GM18502 (cell line): ENCODE results near the gene XAB2.

Experiments
- ATAC-seq: cut with Tn5 transposase; IDR thresholded peaks from one replicate; pipeline ENCODE4 v1.9.1; 2021; ENCODE audit warnings: mild to moderate bottlenecking; ENCODE audit not compliant: unreplicated experiment, poor library complexity

Gene XAB2

GRCh38 chr19:7614859-7615741 is 14.2 kb downstream of the XAB2 start:
- no peak for ATAC-seq

- no peak for ATAC-seq
These were observed 16.8 kb downstream of the XAB2 start for GRCh38 chr19:7612282-7613274.

GRCh38 chr19:7611541-7612279 is 17.6 kb downstream of the XAB2 start:
- no peak for ATAC-seq

GRCh38 chr19:7610491-7611240 is 18.7 kb downstream of the XAB2 start:
- ATAC-seq: no peak

DNA sequence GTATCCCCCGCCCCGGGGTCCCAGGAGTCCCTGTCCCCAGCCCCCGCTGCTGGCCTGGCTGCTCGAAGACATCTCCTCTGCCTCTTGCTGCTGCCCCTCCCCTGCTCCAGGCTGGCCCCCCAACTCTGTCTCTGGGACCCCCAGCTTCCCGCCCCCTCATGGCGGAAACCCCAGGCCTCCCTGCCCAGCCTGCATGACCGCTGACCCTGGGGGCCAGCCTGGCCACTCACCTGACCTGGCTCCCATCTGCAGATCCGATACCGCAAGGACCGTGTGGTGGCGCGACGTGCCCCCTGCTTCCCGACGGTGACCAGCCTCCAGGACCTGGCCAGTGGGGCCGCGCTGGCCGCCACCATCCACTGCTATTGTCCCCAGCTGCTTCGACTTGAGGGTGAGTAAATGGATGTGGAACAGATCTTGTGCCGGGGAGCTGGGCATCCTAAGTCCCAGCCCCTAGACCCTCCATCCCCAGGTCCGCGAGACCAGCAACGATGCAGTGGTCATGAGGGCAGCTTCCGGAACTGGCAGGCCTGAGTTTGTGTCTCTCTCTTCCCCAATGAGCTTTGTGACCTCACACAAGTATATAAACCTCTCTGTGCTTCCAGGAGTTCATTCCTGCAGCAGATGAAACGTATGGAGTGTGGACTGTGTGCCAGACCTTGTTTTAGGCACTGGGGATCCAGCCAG is 21.3 kb downstream of the XAB2 start:
- no peak for ATAC-seq

DNA sequence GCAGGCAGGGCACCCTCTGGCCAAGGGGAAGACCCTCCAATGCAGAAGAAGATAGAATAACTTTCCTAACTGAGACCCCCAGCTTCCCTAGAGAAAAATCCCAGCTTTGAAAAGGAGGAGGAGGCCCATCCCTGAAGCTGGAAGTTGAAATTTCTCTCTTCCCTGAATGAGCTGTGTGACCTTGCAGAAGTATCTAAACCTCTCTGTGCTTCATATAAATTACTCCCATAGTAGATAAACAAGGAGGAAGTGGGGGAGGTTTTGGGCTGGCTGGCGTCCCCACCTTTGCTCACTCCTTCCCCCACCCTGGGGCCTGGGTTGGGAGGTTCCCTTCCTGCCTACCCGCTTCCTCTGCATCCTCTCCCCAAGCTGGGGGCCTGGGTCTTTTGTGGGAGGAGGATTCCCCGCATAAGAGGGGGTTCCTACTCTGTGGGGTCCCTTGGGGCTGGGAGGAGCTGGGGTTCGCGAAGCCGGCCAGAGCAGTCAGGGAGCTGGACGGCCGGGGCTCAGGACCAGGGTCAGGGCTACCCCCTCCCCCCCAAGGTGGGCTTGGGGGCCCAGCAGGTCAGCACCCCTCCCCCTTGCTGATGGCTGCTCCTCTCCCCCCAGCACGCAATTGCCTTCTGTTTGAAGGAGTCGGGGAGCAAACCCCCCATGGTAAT is 22.0 kb downstream of the XAB2 start:
- no peak for ATAC-seq

- no peak for ATAC-seq
These were observed 23.1 kb downstream of the XAB2 start for GRCh38 chr19:7606289-7606688.

DNA sequence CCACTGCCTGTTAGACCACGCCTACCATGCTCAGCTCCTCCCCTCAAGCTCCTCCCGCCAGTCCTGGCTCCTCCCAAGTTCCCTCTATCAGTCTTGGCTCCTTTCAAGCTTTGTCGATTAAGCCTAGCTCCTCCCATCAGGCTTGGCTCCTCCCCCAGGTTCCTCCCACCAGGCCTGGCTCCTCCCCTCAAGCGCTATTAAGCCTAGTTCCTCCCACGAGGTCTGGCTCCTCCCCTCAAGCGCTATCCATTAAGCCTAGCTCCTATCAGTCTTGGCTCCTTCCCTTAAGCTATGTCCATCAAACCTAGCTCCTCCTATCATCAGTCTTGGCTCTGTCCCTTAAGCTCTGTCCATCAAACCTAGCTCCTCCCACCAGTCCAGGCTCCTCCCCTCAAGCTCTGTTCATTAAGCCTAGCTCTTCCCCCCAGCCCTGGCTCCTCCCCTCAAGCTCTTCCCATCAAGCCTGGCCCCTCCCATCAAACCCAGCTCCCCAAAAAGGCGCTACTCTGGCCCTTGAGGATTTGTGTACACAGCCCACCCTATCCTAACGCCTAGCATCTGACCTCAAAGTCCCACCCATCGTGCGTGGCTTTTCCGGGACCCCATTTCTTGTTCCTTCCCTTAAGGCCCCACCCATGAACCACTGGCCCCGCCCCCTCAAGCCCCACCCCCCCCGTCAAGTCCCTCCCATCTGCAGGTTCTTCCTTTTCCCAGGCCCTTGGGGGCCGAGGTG is 23.7 kb downstream of the XAB2 start:
- no peak for ATAC-seq

- ATAC-seq: no peak
These were observed 25.4 kb downstream of the XAB2 start for GRCh38 chr19:7603919-7604318.

DNA sequence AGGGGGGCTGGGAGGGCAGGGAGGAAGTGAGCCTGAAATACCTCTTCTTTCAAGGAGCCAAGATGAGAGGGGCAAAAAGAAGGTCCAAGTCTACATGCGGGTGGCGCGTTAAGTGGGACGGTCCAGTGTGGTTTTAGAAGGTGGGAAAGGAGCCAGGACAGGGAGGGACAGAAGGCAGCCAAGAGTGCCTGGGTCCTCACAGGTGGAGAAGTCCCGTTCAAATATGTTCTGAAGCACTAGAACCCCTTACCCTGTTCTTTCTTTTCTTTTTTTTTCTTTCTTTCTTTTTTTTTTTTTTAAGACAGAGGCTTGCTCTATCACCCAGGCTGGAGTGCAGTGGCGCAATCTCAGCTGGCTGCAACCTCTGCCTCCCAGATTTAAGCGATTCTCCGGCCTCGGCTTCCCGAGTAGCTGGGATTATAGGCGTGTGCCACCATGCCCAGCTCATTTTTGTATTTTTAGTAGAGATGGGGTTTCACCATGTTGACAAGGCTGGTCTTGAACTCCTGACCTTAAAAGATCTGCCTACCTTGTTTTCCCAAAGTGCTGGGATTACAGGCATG is 26.3 kb downstream of the XAB2 start:
- no peak for ATAC-seq

DNA sequence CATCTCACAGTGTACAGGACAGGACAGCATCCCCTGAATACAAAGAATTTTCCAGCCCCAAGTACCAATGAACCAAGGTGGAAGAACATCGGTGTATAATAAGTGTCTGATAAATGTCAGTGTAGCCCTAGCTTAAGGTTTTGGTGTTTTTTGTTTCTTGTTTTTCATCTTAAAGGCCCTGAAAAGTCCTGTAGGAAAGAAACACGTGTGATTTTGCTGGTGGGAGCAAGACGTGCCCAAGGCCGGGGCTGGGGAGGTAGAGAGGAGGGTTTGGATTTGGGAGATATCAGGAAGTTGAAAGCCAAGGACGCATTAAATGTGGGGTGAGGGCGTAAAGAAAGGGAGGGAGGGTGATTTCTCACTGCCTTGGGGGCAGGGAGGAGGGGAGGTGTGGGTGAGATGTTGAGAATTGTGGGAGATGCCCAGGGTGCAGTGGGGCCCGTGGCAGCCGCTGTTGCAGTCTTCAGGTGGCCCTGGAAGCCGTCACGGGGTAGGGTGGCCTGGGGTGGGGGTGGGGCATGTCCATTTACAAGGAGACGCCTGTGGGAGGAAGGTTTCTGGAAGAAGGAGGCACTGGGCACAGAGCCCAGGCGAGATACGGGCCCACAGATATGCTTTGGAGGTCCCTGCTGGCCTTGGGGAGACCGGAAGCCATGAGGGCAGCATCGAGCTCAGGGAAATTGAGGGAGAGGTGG is 27.0 kb downstream of the XAB2 start:
- ATAC-seq: no peak

- ATAC-seq: no peak
These were observed 28.6 kb downstream of the XAB2 start for GRCh38 chr19:7600721-7601120.

DNA sequence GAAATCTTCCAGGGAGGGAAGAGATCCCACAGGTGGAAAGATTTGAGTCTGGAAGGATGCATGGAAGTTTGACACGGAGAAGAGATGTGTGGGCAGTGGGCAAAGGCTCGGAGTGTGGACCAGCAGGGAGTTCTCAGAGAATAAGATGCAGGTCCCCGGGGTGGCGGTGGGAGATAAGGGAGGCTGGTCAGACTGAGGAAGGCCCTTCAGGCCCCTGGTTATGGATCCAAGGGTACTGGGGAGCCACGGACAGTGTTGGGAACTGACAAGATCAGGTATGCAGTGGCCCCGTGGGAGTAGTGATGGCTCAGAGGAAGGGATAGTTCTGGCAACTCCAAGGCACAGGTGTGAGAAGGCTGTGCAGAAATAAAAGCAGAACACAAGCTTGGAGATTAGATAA is 31.2 kb downstream of the XAB2 start:
- no peak for ATAC-seq

- no peak for ATAC-seq
These were observed 31.7 kb downstream of the XAB2 start for GRCh38 chr19:7597689-7598088.

DNA sequence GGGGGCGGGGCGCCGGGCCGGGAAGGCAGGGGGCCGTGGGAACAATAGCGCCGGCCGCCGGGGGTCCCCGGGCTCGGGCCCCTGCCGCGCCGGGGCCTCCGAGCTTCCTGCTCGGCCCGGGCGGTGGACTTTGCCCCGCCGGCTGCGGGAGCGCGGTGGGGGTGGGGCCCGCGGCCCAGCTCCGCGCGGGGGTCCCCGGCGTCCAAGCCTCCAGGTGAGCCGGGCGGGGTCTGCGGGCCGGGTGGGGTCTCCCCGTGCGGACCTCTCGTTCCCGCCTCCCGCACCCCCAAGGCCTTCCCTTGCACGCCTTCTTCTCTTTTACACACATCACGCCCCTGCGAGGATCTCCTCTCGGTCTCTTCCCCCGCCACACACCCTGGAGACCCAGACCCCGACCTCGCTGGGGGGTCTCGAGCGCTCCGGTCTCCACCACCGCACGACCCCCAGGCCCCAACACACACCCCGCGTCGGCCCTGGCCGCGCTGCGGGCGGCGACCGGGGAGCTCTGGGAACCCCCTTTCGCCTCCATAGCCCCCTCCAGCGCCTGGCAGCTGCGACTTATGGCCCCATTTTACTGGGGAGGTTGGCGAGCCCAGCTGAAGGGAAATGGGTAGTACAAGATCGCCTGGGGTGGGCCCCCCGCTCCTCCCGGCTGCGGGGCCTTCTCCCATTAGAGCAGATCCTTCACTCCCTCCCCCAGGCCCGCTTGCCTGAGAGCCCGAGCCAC is 33.0 kb downstream of the XAB2 start:
- ATAC-seq: no peak

- ATAC-seq: peak; percentile 48
These were observed 33.7 kb downstream of the XAB2 start, which contains the start of gene CAMSAP3 for GRCh38 chr19:7595466-7596133. Gene CAMSAP3 (plus strand): TSS chr19:7595863. CDS start chr19:7596003, 140 bp downstream.
